GM19455 (cell line): ENCODE results near the gene COG2.
"Not testable (repeated sequence)": the region's sequence is repeated elsewhere in the genome, so short reads cannot be mapped to it uniquely, and the experiment has no call there.

ENCODE experiments used
- ATAC-seq: cut with Tn5 transposase; IDR thresholded peaks from one replicate; pipeline ENCODE4 v1.9.1; 2021; ENCODE audit not compliant: unreplicated experiment

The COG2 gene

DNA sequence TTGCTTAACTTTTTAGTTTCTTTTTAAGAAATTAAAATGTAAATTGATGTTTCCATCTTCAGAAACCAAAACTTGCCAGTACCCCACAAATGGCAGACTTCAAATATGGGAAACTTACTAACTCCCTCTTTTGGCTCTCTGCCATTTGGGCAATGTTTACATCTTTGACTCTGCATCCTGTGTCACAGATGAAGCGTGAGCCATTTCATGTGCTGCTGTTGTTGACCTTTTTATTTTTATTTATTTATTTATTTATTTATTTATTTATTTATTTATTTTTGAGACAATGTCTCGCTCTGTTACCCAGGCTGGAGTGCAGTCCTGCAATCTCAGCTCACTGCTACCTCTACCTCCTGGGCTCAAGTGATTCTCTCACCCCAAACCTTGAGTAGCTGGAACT, 16.0 kb upstream of the COG2 start:
- no peak for ATAC-seq

DNA sequence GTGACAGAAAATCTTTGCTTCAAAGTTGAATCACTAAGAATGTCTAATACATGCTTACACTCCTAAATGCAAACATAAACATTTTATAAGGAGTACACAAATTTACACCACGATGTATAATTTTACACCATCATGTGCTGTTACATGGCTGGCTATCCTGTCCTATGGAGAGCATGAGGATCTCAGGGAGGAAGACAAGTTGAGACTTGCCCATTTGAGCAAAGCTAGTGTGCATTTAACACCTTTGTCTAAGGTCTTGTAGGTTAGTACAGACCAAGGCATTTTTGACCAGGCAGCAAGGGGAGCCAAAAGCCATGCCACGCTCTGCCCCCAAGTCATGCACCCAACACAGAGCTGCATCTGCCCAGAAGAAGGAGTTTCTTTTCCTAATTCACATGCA, 14.5 kb upstream of the COG2 start:
- ATAC-seq, result no peak

DNA sequence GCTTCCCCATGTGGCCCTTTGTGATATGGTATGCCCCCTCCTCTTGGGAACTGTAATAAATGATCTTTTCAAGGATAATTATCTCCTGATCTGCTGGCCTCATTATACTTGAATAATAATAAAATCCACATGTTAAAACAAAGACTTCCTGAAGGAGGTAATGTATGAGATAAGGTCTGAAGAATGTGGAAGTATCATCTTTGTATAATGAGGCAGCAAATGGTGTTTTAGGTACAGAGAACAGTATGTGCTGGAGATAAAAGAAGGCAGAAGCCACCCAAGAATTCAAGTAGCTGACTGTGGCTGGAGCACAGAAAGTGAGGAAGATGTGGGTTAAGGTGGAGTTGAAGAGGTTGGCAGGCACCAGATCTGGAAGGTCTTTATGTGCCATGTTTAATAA, 12.8 kb upstream of the COG2 start:
- ATAC-seq, result no peak

DNA sequence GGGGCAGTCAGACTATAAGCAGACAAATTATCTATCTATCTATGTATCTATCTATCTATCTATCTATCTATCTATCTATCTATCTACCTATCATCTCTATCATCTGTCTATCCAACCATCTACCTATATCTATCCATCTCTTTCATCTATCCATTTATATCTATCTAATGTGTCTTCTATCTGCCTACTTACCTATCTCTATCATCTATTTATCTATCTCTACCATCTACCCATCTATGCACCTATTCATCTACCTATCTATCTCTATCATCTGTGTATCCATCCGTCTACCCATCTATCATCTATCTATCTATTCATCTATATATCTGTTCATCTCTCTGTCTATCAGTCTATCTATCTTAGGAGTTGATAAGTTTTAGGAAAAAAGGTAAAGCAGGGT, 10.8 kb upstream of the COG2 start:
- ATAC-seq, result no peak

DNA sequence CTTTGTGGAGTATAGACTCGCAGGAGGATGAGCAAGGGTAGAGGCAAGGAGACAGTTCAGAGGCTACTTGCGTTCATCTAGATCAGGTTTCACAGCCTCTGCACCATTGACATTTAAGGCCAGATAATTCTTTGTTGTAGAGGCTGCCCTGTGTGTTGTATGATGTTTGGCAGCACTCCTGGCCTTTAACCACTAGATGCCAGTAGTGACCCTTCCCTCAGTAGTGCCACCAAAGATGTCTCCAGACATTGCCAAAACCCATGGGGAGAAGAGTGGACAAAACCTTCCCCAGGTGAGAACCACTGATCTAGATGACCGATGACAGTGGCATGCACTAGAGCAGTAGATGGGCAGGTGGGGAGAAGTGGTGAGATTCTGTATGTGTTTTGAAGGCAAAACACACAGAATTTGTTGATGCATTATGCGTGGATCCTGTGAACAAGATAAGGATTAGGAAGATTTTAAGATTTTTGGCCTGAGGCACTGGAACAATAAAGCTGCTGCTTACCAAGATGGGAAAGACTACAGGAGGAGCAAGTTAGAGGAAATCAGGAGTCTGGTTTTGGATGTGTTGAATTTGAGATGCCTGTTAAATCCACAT, 9.9 kb upstream of the COG2 start:
- no peak for ATAC-seq

DNA sequence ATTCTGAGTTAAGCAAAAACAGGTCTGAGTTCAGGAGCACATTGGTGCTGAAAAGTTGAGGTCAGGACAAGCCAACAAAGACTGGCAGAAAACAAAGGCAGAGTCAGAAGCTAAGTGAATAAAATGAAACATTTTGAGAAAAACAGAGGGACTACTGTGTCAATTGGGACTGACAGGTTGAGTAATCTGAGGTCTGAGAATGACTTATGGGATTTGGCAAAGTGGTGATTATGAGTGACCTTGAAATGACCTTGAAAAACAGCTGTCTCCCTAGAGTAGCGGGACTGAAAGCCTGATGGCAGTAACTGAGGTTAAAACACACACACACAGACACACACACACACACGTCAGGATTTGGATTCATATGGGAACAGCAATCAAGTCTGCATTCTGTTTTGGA, 8.8 kb upstream of the COG2 start:
- ATAC-seq, result no peak

DNA sequence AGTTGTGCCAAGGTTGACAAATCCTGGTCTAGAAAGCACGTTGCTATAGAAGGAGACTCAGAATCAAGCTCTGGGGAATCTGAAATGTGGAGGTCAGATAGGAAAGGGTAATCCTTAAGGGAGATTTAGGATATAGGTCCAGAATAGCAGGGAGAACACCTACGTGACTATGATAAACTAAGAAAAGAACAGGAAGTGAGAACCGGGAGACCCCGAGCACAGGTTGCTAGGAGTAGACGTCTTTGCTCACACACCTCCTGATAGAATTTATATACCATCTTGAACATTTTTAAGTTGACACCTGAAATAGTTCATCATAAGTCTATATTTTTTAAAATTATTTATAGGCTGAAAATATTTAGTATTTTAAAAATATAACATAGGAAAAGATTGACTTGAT, 7.9 kb upstream of the COG2 start:
- ATAC-seq, result no peak

DNA sequence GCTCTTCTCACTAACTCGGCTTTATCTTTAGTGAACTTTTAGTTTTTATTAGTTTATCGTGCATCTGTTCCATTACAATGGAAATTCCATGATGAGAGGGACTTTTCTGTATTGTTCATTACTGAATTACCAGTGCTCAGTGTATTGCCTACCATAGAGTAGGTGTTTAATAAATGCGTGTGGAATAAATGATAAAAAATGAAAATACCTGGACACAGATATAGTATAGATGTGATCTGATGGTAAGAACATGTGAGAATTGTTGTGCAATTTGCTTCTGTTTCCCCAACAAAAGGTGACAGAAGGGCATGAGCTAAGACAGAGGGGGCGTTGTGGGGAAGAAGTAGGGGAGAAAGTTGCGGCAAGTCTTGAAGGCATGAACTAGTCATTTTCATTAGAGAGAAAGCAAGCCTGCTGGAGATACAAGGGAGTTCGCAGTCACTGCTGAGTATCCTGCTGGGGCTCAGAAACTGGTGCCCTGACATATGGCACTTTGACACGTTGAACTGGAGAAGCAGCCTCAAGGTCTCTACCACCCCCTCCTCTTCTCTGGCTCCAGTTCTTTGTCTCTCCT, 5.6 kb upstream of the COG2 start:
- ATAC-seq, result no peak

DNA sequence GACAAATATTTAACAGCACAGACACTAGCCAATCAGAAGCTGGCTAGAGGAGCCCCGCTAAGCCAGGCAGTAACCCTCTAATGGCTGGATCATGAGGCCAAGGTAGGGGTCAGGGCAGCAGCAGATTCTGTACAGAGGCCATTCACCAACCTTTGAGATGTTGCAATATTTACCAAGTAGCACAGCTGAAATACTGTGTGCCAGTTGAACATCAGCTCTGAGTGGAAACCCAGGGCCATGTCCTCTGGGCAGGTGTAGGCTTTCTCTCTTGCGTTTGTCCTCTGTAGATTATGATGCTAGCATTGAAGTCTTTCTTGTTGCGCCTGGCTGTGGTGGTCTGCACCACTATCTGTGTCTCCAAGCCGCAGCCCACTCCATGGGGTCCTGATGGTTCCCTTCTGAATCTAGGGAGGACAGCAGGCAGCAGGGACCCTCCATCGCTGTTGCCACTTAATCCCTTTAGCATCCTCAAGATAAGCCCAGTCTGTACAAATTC, 2.5 kb upstream of the COG2 start:
- ATAC-seq, result no peak

DNA sequence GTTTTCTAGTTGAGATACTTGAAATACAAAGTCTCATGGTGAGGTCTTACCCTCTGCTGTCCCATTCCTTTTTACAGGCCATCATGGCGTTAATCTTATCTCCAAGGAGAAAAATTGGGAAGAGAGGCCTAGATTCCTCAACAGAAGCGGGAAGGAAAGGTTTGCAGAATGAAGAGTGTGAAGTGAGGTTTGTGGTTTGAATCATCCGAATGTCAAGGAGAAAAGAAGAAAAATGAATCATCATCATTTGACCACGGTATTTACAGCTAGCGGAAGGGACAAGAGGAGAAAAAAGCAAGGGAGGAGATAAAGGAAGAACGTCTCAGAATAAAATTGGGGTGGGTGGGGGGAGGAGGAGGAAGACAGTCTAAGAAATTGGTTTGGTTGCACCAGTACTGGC, 935 bp upstream of the COG2 start:
- ATAC-seq, result no peak

DNA sequence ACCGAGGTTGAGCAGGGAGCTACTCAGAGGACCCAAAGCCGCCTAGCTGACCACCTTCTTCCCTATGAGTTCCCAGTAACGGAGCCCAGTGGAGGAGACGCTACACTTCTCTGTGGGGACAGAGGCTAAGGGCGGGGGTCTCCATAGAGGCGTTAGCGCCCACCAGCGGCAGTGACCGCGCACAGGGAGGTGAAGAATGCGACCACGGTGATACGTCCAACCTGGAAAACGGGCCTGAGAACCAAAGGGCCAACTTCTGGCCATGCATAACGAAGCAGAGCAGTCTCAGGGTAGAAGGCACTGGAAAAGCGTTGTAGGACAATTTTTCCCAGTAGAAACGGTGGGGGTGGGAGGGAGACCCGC, 400 bp upstream of the COG2 start:
- ATAC-seq, result peak; percentile 9

DNA sequence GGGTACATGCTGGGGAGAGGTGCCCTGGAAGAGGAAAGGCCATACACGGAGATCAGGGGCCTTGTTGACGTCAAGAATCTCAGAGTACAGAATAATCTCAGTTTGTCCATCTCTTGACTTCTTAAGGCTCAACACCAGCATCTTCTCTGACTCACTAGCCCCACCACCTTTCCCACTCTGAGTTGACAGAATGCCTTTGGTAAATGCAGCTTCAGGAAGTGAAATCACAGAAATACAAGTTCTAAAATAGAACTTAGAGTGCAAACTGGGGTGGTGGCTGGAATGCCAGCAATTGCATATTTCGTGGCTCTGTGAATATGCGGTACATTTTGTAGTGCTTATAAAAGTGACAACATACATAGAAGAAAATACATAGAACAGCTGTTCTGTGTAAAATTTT, 1.6 kb downstream of the COG2 start:
- ATAC-seq, result no peak

DNA sequence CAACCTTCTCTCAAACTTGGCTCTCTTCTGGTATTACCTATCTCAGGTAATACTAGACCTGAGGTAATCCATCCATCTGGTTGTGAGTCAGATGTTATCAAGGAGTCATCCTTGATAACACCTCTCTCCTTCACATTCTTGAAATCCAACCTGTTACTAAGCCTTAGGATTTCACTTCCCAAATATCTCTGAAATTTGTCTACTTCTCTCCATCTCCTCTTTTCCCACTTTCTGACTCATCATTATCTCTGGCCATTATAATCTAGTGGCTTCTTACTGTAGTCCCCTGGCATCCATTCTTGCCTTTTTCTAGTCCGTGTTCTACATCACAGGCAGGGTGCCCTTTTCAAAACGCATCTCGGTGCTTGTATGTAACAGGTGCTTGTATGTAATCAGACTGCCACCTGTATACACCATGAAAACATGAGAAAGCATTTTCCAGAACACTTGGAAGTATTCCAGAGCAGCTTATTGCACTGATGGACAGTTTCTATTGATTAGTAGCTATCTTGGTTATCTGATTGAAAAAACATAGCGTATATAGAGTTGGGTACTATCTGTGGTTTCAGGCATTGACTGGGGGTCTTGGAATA, 4.5 kb downstream of the COG2 start:
- no peak for ATAC-seq

DNA sequence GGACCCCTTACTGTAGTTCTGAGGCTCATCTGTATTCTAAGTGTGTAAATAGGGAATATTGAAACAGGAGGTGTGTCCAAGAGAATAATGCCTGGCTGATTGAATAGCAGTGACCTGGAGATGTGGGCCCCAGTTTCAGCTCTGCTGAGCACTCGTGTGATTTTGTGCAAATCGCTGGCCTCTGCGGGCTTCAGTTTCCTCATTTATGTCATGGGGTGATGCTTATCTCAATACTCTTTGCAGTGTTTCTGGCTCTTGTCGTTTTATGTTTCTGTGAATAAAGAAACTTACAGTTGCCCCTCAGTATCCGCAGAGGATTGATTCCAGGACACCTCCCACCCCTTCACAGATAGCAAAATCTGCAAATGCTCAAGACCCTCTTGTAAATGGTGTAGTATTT, 5.0 kb downstream of the COG2 start:
- no peak for ATAC-seq

DNA sequence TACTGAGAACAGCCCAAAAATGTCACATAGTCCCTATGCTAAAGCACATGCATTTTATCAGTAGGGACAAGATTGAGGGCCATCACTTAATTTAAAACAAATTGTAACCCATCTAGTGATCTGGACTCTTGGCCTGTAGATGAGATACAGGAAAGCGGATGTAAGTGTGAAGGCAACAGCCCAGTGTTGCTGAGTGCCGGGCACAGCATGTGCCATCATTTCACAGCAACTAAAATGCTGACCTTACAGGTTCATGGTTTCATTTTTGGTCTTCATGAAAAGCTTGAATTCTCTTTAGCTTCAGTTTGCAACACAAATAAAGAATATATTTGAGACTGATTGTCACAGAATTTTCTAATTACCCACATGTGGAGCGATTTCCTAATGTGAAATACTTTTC, 5.8 kb downstream of the COG2 start:
- ATAC-seq, result no peak

DNA sequence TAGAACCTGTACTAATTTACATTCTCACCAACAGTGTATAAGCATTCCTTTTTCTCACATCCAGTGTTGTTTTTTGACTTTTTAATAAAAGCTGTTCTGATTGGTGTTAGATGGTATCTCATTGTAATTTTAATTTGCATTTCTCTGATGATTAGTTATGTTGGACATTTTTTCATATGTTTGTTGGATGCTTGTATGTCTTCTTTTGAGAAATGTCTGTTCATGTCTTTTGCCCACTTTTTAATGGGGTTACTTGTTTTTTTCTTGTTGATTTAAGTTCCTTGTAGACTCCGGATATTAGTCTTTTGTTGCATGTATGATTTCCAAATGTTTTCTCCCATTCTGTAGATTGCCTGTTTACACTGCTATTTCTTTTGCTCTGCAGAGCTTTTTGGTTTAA, 8.0 kb downstream of the COG2 start:
- ATAC-seq, result no peak

DNA sequence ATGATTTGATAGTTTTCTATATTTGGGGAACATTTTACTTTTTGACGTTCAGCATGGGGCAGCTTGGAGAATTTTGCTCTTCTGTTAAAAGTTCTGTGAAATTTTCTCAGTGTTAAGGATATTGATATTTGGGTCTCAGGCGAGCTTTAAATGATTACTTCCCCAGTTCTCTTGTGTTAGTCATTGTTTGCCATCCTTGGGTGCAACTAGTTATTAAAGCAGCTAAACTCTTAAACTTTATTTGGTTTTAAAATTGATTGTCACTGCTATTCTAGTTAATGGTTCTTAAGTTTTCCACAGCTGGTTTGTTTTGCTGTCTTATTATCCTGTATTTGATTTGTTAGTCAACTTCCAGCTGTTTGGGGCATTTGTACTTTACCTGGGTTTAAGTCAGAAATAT, 9.0 kb downstream of the COG2 start:
- ATAC-seq, result no peak

DNA sequence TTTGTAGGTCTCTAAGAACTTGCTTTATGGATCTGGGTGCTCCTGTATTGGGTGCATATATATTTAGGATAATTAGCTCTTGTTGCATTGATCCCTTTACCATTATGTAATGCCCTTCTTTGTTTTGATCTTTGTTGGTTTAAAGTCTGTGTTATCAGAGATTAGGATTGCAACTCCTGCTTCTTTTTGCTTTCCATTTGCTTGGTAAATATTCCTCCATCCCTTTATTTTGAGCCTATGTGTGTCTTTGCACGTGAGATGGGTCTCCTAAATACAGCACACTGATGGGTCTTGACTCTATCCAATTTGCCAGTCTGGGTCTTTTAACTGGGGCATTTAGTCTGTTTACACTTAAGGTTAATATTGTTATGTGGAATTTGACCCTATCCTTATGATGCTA, 14.4 kb downstream of the COG2 start:
- ATAC-seq, result not testable (repeated sequence)

DNA sequence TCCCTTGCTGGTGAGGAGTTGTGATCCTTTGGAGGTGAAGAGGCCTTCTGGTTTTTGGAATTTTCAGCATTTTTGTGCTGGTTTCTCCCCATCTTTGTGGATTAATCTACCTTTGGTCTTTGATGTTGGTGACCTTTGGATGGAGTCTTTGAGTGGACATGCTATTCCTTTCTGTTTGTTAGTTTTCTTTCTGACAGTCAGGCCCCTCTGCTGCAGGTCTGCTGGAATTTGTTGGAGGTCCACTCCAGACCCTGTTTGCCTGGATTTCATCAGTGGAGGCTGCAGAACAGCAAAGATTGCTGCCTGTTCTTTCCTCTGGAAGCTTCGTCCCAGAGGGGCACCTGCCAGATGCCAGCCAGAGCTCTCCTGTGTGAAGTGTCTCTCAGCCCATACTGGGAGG, 15.8 kb downstream of the COG2 start:
- ATAC-seq, result not testable (repeated sequence)

DNA sequence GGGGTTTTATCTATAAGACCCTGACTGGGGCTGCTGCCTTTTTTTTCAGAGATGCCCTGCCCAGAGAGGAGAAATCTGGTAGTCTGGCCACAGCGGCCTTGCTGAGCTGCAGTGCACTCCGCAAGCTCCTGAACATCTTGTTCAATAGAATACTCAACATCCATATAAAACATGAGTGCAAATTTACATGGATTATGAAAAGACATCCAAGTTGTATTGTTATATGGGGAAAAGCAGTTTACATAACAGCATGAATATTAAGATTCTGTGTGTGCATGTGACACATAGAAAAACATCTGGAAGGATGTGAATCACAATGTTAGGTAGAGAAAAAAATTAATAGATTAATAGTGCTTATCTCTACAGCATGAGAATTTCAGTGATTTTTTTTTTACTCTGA, 16.4 kb downstream of the COG2 start:
- no peak for ATAC-seq

DNA sequence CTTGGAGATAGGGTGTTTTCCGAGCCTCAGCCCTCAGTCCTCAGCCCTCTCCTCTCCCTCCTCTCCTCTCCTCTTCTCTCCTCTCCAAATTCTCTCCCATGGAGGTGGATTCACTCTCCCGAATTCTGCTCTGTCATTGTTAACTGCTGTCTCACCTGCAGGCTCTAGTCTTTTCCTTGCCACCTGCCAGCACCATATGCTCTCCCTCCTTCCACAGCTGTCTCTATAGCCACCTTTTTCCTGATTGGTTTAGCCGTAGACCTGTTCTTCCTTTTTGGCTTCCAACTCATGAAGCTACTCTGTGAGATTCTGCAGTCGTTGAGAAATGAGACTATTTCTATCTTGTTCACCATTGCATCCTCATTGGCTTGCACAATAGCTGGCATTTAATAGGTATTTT, 19.7 kb downstream of the COG2 start:
- ATAC-seq, result no peak

DNA sequence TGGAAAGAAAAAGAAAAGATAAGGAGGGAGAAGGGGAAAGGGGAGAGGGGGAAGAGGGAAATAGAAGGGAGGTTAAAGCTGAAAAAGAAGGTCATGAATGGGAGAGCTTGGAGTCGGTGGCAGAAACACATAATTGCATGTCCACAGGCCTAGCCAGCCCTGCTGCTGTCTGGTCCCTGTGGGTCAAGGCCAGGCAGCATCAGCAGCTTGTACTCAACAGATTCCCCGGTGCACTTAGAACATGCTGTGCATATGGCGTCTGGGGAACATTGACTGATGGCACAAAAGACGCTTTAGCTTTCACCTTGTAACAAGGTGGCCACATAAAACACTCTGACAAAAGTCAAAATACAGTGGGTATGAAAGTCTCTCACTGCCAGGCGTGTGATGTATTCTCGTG, 25.9 kb downstream of the COG2 start:
- no peak for ATAC-seq

DNA sequence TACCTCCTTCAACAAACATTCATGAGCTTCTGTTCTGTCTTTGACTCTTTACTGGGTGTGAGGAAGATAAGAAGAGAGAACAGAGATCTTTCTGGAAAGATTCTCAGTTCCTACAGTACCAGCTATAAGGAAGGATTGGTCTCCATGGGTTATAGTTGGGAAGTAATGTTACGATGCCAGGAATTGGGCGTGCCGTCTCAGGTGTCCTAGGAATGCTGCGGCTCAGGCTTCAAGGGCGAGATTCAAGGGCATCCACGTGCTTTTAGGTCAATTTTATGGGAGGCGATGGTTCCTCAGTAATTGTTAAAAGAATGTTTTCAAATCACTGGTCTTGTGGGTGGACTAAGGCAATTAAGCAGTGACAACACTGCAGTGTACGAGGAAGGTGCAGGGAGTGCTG, 27.3 kb downstream of the COG2 start:
- ATAC-seq, result no peak
